Globus pallidus (tissue), 1 donor: ENCODE measurements around the gene FBXO40.

Experiments used
- DNase-seq: peaks from one replicate; pipeline ENCODE4 v3.0.0-alpha.2; 2015; ENCODE audit warnings: low spot score

FBXO40 gene

DNA sequence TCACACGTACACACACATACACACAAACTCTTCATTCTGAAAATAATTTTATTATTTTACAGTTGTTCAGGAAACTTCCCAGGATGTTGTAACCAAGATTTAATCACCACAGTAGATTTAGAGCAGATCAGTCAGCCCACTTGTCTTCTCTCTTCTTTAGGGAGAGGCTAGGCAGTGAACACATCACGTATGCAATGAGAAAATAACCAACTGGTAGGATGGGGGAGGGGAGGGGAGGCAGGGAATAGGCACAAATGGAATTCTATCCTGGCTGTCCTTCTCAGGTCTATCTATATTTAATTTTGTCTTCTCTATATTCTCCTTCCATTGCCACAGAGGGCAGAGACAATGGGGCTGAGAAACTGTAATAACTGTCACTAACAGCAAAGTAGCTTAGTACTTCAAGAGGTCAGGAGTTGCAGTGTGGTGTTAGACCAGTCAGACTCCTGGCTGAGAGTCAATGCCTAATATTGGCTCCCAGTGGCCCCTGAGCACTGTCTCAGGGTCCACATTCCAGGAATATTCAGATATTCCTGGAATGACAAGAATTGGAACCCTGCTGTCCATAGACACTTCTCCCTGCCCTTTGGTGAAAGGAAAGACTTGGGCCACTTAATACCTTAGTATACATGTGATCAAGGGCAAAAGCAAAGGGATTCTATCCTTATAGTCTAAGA is 70.1 kb downstream of the FBXO40 start:
- no peak for DNase-seq

DNA sequence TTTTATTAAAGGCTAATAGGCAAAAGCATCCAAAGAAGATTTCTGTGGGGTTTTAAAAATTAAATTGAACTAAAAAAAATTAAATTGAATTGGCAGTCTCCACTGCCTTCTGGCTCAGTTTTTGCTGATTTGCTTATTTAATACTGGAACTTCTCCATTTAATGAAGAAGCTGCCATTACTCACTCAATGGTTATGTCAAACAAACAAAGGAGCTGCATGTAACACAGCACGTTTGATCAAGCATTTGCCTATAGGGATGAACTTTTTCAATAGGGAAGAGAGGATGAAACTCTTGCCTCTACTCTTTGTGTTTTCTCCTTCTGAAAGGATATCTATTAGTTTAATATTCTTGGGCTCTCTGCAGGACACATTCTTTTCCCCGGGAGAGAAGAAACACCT is 72.3 kb downstream of the FBXO40 start:
- no peak for DNase-seq

DNA sequence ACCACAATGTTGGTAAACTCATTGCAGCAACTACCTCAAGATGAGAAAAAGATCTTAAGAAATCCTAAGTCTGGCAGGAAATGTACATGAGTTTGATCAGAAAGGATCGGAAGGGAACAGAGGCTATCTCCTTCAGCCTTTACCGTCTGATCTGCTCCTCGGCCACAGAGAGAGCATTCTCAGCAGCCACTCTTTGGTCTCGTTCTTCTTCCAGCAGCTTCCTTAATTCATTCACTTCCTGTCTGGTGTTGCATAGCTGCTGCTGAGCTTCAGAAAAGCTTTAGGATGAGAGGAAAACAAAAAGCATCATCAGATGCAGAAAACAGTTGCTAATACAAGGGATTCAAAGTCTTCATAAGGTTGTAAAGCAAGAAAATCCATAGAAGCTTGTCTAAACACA is 74.2 kb downstream of the FBXO40 start:
- DNase-seq = no peak

DNA sequence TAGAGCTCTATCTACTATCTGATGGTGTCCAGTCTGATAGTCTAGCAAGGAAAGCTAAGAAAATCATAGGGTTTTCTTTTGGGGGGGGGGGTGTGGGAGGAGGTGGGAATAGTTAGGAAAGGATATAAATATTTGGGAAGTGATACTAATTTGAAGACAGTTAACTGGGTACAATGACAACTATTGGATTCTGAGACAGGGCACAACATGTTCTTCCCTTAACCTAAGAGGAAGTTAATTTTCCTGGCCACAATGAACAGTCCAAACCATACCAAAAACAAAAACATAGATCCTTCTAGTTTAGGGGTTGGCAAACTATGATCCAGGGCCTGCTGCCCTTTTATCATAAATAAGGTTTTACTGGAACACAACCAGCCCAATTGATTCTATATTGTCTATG is 77.5 kb downstream of the FBXO40 start:
- DNase-seq = no peak

DNA sequence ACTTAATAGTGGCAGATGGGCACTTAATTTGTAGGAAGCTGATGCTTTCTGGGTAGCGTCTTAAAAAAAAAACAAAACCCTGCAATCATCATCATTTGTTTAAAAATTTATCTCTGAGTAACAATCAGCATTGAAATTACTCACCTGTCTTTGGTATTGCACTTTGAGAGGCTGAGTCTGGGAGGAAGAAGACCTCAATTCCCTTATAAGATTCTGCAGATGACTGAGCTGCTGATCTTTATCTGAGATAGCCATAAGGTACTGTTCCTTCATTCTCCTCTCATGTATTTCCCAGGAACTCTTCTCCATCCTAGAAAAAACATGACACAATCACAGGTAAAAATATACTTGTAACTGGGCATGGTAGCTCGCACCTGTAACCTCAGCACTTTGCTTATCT is 84.0 kb downstream of the FBXO40 start:
- no peak for DNase-seq
